Measurements from ENCODE around the gene LIMA1.

DNA sequence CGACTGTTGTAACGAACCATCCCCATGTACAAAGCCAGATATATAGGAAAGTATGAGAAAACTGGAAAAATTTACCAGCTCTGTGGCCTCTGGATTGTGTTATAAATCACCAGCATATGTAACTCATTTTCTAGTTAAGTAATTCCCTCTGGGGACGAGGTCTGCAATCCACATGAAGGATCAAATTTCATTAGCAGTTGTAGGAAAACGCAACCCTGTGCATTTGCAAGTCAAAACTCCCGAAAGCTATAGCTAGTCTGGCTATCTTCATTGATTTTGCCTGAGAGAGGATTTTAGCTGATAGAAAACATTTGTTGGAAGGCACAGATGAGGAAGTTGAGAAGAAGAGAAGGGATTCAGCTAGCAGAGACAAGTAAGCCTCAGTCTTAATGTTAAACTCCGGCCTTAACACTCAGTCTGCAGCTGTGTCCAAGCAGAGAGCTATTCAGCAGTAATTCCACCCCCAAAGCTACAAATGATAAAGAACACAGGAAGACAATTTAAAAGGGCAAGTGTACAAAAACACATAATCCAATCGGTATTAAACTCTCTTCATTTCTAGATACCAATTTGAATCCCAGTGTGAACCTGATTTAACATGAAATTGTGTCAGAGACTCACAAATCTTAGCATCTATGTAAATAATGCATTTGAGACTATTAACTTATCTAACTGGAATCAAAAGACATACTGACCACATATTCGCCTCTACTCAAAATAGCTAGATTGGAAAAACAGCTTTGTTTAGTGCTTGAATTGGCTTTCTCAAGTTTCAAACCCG lies 61.9 kb downstream of the LIMA1 start:
- TF ChIP-seq, protein P1, sequence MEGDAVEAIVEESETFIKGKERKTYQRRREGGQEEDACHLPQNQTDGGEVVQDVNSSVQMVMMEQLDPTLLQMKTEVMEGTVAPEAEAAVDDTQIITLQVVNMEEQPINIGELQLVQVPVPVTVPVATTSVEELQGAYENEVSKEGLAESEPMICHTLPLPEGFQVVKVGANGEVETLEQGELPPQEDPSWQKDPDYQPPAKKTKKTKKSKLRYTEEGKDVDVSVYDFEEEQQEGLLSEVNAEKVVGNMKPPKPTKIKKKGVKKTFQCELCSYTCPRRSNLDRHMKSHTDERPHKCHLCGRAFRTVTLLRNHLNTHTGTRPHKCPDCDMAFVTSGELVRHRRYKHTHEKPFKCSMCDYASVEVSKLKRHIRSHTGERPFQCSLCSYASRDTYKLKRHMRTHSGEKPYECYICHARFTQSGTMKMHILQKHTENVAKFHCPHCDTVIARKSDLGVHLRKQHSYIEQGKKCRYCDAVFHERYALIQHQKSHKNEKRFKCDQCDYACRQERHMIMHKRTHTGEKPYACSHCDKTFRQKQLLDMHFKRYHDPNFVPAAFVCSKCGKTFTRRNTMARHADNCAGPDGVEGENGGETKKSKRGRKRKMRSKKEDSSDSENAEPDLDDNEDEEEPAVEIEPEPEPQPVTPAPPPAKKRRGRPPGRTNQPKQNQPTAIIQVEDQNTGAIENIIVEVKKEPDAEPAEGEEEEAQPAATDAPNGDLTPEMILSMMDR (IDR thresholded peaks at IDR 0.05): no peak
- TF ChIP-seq POLR2A (IDR thresholded peaks at IDR 0.05): no peak
